Lower leg skin (tissue), 3 donors: ENCODE measurements around the gene FAM177B.

ENCODE experiments used
- POLR2A ChIP-seq, 2 donors: fragments of 450-650 bp; IDR thresholded peaks; one replicate each; pipeline ENCODE4 v1.6.1; 2016 to 2017; ENCODE audit warnings: antibody characterized with exemption in 2 of 2, mild to moderate bottlenecking in 1 of 2, moderate library complexity in 1 of 2
- TF ChIP-seq, protein P1 (sequence below), 3 donors: fragments of 450-650 bp; IDR thresholded peaks; one replicate each; pipeline ENCODE4 v1.5.1; 2016; ENCODE audit warnings: antibody characterized with exemption in 3 of 3, mild to moderate bottlenecking in 3 of 3, moderate library complexity in 2 of 3

DNA sequence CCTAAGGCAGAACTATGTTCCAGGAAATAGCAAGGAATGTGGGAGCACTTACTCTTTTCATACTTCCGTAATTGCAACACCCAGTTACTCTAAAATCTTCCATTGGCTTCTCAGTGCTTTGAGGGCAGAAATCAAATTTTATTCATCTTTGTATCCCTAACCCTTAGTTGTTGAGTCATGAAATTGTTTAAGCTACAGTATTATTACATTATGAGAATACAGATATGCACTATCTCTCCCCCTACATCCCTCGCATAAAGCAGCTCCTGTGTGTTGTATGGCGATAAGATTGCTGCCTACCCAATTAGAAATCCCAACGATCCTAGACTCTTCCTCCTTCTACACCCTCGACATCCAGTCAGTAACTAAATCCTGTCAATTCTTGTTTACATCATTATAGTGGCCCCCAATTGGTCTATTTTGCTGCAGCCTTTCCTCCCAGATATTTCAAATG lies 27.3 kb upstream of the FAM177B start:
- TF ChIP-seq POLR2A (IDR thresholded peaks at IDR 0.05): no peak
- TF ChIP-seq, protein P1, sequence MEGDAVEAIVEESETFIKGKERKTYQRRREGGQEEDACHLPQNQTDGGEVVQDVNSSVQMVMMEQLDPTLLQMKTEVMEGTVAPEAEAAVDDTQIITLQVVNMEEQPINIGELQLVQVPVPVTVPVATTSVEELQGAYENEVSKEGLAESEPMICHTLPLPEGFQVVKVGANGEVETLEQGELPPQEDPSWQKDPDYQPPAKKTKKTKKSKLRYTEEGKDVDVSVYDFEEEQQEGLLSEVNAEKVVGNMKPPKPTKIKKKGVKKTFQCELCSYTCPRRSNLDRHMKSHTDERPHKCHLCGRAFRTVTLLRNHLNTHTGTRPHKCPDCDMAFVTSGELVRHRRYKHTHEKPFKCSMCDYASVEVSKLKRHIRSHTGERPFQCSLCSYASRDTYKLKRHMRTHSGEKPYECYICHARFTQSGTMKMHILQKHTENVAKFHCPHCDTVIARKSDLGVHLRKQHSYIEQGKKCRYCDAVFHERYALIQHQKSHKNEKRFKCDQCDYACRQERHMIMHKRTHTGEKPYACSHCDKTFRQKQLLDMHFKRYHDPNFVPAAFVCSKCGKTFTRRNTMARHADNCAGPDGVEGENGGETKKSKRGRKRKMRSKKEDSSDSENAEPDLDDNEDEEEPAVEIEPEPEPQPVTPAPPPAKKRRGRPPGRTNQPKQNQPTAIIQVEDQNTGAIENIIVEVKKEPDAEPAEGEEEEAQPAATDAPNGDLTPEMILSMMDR (IDR thresholded peaks at IDR 0.05): no peak
